Activated CD8-positive, alpha-beta T cell treated with anti-CD3 and anti-CD28 coated beads for 36 hours (primary cell): ENCODE data around the gene IRAK1. TPM values are rescaled to one million over a fixed set of nuclear protein-coding genes. Genes with fewer than 3 reads are reported as not detected.

Experiments
- ATAC-seq: fragments of 200-7000 bp; cut with Tn5 transposase; one replicate; pipeline ENCODE4 v1.10.0; 2021; ENCODE audit warnings: mild to moderate bottlenecking, moderate library complexity
- CTCF ChIA-PET: fragments of 350-600 bp; sonication (Branson Sonifier 250); formaldehyde crosslinking; loops from one replicate; lab custom pipeline; 2021; ENCODE audit warnings: antibody characterized with exemption; lab: Charles Lee
- POLR2A ChIA-PET: fragments of 350-600 bp; sonication (Branson Sonifier 250); formaldehyde crosslinking; loops from one replicate; lab custom pipeline; 2021; ENCODE audit warnings: antibody characterized with exemption; lab: Charles Lee
- DNase-seq: peaks from one replicate; pipeline ENCODE4 v3.0.0-alpha.2; 2020
- H3K27ac Mint-ChIP-seq: one replicate; pipeline ENCODE4 v1.8.0; 2021; ENCODE audit warnings: mild to moderate bottlenecking, mixed read lengths
- H3K27me3 Mint-ChIP-seq: one replicate; pipeline ENCODE4 v1.8.0; 2021; ENCODE audit warnings: mixed read lengths
- H3K36me3 Mint-ChIP-seq: one replicate; pipeline ENCODE4 v1.8.0; 2021; ENCODE audit warnings: low read depth, mixed read lengths
- H3K4me1 Mint-ChIP-seq: one replicate; pipeline ENCODE4 v1.8.0; 2021; ENCODE audit warnings: low read depth, mixed read lengths
- H3K4me3 Mint-ChIP-seq: one replicate; pipeline ENCODE4 v1.8.0; 2021; ENCODE audit warnings: mild to moderate bottlenecking, moderate library complexity, mixed read lengths
- H3K9me3 Mint-ChIP-seq: one replicate; pipeline ENCODE4 v1.8.0; 2021; ENCODE audit warnings: mixed read lengths
- CTCF ChIP-seq: fragments of 200-600 bp; IDR thresholded peaks from one replicate; pipeline ENCODE4 v1.8.0; 2022; ENCODE audit warnings: antibody characterized with exemption, mild to moderate bottlenecking
- intact Hi-C: fragments of 100-400 bp; cut with micrococcal nuclease; formaldehyde crosslinking; loops from one replicate; pipeline ENCODE4 v1.10.0; 2022
- microRNA-seq: library from miRNA; unstranded; fragments of <30 nt; microRNA quantifications from one replicate; pipeline ENCODE4 v1.2.0, GENCODE V29; 2022; ENCODE audit warnings: borderline microRNAs expressed, borderline replicate concordance
- total RNA-seq, 2 experiments: library from RNA; stranded (reverse); gene quantifications; one replicate each; pipeline ENCODE4 v1.2.3, GENCODE V29; 2021

Gene IRAK1
- total RNA-seq, 2 experiments from 2014 or later: 134 to 136 TPM

DNA sequence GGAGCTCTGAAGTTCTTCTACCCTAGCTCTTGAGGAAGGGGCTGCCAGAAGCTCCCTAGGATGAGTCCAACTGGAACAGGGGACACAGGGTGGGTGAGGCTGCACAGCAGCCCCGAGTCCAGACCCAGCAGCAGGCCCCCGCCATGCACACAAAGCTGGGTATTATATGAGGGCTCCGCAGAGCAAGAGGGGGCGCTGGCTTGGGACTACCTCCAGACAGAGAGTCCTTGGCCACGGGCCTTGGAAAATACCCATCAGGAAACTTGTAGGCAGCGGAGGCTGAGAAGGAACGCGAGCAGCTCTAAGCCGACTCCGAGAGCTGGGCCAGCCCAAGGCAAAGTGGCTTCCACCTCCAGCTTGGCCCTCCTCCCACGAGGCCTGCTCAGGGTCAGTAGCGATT is 56.2 kb downstream of the IRAK1 start:
- H3K36me3 Mint-ChIP-seq: peaks cover 40% of the 10 kb centered on the region
- no peak overlapping the region for H3K27ac Mint-ChIP-seq

DNA sequence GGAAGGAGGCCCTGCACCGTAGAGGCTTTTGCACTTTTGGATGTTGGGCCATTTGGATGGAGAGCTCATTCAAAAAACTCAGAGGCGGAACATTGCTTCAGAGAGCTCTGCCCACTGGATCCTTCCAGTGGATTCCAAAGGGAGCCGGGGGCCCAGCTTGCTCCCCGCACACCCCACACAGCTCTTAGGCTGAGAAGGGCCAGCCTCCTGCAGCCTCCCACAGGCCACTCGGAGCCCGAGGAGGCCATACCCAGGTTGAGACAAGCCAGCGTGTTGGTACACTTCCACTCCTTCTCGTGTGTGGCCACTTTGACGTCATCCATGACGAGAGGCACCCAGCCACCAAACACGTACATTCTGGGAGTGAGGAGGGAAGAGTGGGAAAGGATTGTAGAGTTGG is 58.4 kb downstream of the IRAK1 start:
- CTCF ChIA-PET: interaction anchor here (1.1 kb wide), 1 partner anchor 37 kb away, joined by 3 read pairs; no protein-coding TSS in a partner anchor

More for the DNA sequence above, 56.2 kb downstream of the IRAK1 start:
- CTCF ChIA-PET: interaction anchor here (1.2 kb wide), 1 partner anchor 11 kb away, joined by 3 read pairs; no protein-coding TSS in a partner anchor
- Mint-ChIP-seq H3K9me3 (no peaks in the 10 kb centered on the region), H3K4me3 (no peak overlapping the region), H3K4me1 (peaks cover 21% of the 10 kb centered on the region), H3K27me3 (no peaks in the 10 kb centered on the region)
- intact Hi-C loops: no loop called here
- DNase-seq (no peak), ATAC-seq (no peak)
- TF ChIP-seq CTCF: no peak
- POLR2A ChIA-PET: interaction anchor here (0.7 to 12.0 kb wide), 4 partner anchors 11 to 36 kb away, joined by 3 to 105 read pairs (median 6); partner anchors contain the start of gene ARHGAP4

GRCh38 chrX:153960786-153961185 is 58.9 kb downstream of the IRAK1 start:
- intact Hi-C loops: no loop called here
- CTCF ChIA-PET: no interaction called here
- H3K27ac Mint-ChIP-seq: no peak overlapping the region
- no peak overlapping the region for H3K4me3 Mint-ChIP-seq
- TF ChIP-seq CTCF: no peak
- H3K36me3 Mint-ChIP-seq: peaks cover 22% of the 10 kb centered on the region
- ATAC-seq: no peak
- no peaks in the 10 kb centered on the region for H3K9me3 Mint-ChIP-seq
- POLR2A ChIA-PET: interaction anchor here (0.9 to 3.1 kb wide), 3 partner anchors 10 to 40 kb away, joined by 3 to 14 read pairs (median 8); partner anchors contain the start of gene HCFC1
- no peaks in the 10 kb centered on the region for H3K27me3 Mint-ChIP-seq
- no peak for DNase-seq
- H3K4me1 Mint-ChIP-seq: peaks cover 5% of the 10 kb centered on the region

More for the DNA sequence above, 58.4 kb downstream of the IRAK1 start:
- intact Hi-C loops: no loop called here
- DNase-seq (no peak), ATAC-seq (no peak)
- Mint-ChIP-seq H3K9me3 (no peaks in the 10 kb centered on the region), H3K36me3 (peaks cover 25% of the 10 kb centered on the region), H3K4me3 (no peak overlapping the region), H3K27me3 (no peaks in the 10 kb centered on the region), H3K27ac (no peak overlapping the region), H3K4me1 (peaks cover 9% of the 10 kb centered on the region)
- TF ChIP-seq CTCF: no peak
- POLR2A ChIA-PET: interaction anchor here (0.9 to 1.6 kb wide), 2 partner anchors 10 to 40 kb away, joined by 3 to 8 read pairs; partner anchors contain the start of gene HCFC1

Small RNA genes lying within 50 kb of the gene (microRNA-seq; reads per million reads assigned to microRNA genes)
- gene MIR3202-1: not detected
- not detected for gene MIR3202-2
- not detected for gene MIR718

Other genes with a start within 250 kb of the IRAK1 start
- gene SRPK3, start 238.9 kb downstream of the IRAK1 start, total RNA-seq: under 1 TPM in 1 of 2 experiments, not detected in 1; 0.09 TPM
- 10 to 100 TPM; 54.3 to 56.9 TPM for gene IDH3G, start 225.5 kb downstream of the IRAK1 start, total RNA-seq
- gene SSR4, start 225.2 kb downstream of the IRAK1 start, total RNA-seq: 100 to 1,000 TPM; 152 to 153 TPM
- gene PDZD4, start 189.4 kb downstream of the IRAK1 start, total RNA-seq: 1 to 10 TPM; 1.4 to 2.6 TPM
- 1 to 10 TPM; 2.1 to 2.2 TPM for gene L1CAM, start 133.7 kb downstream of the IRAK1 start, total RNA-seq
- gene AVPR2, start 115.2 kb downstream of the IRAK1 start, total RNA-seq: not detected
- gene ARHGAP4, start 93.6 kb downstream of the IRAK1 start, total RNA-seq: 100 to 1,000 TPM; 128 to 130 TPM
- 100 to 1,000 TPM; 123 to 136 TPM for gene NAA10, start 84.9 kb downstream of the IRAK1 start, total RNA-seq
- 10 to 100 TPM; 14.3 to 15.8 TPM for gene RENBP, start 75.3 kb downstream of the IRAK1 start, total RNA-seq
- gene HCFC1, start 48.1 kb downstream of the IRAK1 start, total RNA-seq: 100 to 1,000 TPM; 115 to 116 TPM
- 1 to 10 TPM; 4.4 to 4.5 TPM for gene TMEM187, start 47.1 kb downstream of the IRAK1 start, total RNA-seq
- 10 to 100 TPM; 63.7 to 65.1 TPM for gene MECP2, start 77.8 kb upstream of the IRAK1 start, total RNA-seq
- not detected for gene OPN1LW, start 124.3 kb upstream of the IRAK1 start, total RNA-seq
- gene OPN1MW, start 162.7 kb upstream of the IRAK1 start, total RNA-seq: not detected
- gene OPN1MW2, start 199.9 kb upstream of the IRAK1 start, total RNA-seq: not detected
- not detected for gene OPN1MW3, start 237.7 kb upstream of the IRAK1 start, total RNA-seq